ENCODE measurements around the gene AURKAIP1.
"Not testable (repeated sequence)": the region's sequence is repeated elsewhere in the genome, so short reads cannot be mapped to it uniquely, and the experiment has no call there.

Gene AURKAIP1

DNA sequence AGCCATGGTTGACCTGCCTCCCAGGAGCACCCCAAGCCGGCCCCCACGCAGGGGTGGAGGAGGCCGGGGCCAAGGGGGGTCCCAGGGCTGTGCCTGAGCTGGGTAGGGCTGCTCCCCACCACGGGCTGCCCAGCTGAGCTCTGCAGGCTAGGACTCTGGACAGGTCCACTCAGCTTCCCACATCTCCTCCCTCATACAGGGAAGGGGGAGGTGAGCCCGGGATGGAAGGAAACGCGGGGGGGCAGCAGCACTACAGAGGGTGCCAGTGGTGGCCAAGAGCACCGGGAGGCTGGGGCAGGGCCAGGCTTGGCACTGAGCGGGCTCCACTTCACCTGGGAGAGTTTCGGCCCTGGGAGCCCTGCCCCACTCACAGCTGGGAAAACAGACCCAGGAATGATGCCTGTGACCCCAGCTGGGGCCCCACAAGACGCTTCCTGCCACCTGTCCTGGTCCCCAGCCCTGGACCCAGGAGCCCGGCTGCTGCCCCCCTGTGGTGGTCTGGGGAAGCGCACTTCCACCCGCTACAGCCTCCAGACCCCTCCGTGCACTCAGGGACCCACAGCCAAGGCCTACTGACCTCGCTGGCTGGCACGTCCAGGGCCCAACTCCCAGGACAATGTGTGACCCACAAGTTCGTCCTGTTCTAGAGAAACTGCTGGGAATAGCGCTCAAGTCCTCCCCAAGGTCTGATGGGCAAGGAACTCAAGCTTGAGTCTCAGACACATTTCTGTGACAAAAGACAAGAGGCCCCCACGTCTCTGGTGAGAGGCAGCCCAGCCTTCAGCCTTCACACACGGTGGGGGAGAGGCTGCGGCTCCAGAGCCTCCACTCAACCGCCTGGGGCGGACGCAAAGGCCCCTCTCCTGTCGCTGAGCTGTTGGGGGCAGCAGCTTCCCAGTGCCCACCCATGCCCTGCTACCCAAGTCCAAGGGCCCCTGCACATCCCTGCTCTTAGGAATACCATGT, 3.0 kb downstream of the AURKAIP1 start:
- no peak for TF ChIP-seq JUND (IDR thresholded peaks at IDR 0.05; ENCODE audit: low read depth)
- peak in 1 of 2 experiments; percentile 60 for DNase-seq (ENCODE audit: low read depth in 1 of 2, low spot score in 1 of 2)
- in situ Hi-C loops (cut with HindIII; ENCODE audit: low pct_unique_long_range_greater_than_20kb, low sequenced_read_pairs) = no loop called here

DNA sequence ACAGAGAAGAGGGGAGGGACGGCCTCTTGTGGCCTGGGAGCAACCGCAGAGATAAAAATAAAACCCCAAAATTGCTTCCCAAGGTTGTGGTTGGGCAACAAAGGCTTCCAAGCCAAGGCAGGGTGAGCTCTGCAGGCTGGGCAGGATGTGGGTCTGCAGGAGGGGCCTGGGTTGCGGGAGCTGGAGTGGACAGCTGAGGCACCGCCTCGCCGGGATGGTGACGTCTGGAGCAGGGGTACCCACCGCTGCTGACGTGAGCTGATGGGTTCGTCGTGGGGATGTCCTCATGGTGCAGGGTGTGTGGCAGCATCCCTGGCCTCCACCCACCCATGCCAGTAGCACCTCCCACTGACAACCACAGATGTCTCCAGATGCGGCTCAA, 3.7 kb downstream of the AURKAIP1 start:
- no peak for DNase-seq (ENCODE audit: low read depth in 1 of 2, low spot score in 1 of 2)
- no peak for TF ChIP-seq JUND (IDR thresholded peaks at IDR 0.05; ENCODE audit: low read depth)
- in situ Hi-C loops (cut with HindIII; ENCODE audit: low pct_unique_long_range_greater_than_20kb, low sequenced_read_pairs) = no loop called here

DNA sequence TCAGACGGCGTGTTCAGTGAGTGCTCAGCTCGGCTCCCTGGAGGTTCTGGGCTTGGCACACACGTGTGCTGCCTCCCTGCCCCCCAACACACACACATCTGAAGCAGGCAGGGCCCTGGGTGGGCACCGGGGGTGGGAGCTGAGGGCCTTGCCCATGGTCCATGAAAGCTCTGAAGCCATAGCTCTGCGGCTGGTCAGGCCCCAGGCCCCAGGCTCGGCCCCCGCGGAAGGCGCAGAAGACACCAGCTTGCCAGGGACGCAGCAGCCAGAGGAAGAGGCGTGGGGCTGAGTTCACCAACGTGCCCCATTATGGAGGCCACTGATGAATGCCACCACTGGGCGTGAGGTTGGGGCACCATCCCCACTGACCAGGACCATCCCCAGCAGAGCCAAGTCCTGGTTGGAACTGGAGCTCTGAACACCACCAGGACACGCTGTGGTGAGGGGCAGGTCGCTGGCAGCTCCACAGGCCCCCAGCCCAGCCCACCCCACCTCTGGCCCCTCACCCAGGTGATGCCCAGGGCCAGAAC, 4.2 kb downstream of the AURKAIP1 start:
- TF ChIP-seq JUND (IDR thresholded peaks at IDR 0.05; ENCODE audit: low read depth) = no peak
- in situ Hi-C loops (cut with HindIII; ENCODE audit: low pct_unique_long_range_greater_than_20kb, low sequenced_read_pairs) = no loop called here
- no peak for DNase-seq (ENCODE audit: low read depth in 1 of 2, low spot score in 1 of 2)

DNA sequence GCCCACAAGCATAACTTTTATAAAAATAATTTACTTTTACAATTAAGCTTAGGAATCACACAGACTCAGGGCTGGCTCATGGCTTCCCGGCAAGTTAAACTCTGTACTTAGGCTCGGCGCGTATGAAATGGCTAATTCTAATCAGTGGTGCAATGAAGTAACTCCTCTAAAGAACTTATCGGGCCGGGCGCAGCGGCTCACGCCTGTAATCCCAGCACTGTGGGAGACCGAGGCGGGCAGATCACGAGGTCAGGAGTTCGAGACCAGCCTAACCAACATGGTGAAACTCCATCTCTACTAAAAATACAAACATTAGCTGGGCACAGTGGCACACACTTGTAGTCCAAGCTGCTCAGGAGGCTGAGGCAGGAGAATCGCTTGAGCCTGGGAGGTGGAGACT, 4.9 kb downstream of the AURKAIP1 start:
- in situ Hi-C loops (cut with HindIII; ENCODE audit: low pct_unique_long_range_greater_than_20kb, low sequenced_read_pairs); DNase-seq (ENCODE audit: low read depth in 1 of 2, low spot score in 1 of 2): not testable (repeated sequence)

DNA sequence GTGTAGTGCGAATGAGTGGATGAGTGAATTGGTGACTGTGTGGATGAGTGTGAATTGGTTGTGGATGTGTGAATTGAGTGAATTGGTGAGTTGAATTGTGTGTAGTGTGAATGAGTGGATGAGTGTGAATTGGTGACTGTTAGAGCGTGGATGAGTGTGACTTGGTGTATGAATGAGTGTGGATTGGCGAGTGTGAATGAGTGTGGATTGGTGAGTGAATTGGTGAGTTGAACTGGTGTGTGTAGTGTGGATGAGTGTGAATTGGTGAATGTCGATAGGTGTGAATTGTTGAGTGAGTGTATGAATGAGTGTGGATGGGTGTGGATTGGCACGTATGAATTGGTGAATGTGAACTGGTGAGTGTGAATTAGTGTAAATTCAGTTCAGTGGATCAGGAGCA, 7.7 kb downstream of the AURKAIP1 start:
- no peak for DNase-seq (ENCODE audit: low read depth in 1 of 2, low spot score in 1 of 2)
- in situ Hi-C loops (cut with HindIII; ENCODE audit: low pct_unique_long_range_greater_than_20kb, low sequenced_read_pairs) = no loop called here
- TF ChIP-seq JUND (IDR thresholded peaks at IDR 0.05; ENCODE audit: low read depth) = no peak

DNA sequence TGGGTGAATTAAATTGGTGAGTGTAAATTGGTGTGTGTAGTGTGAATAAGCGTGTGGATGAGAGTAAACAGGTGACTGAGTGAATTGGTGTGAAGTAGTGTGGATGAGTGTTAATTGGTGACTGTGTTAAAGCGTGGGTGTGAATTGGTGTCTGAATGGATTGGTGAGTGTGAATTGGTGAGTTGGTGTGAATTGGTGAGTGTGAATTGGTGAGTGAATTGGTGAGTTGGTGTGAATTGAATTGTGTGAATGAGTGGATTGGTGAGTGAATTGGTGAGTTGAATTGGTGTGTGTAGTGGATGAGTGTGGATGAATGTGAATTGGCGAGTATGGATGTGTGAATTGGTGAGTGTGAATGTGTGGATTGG, 8.3 kb downstream of the AURKAIP1 start:
- in situ Hi-C loops (cut with HindIII; ENCODE audit: low pct_unique_long_range_greater_than_20kb, low sequenced_read_pairs) = no loop called here
- TF ChIP-seq JUND (IDR thresholded peaks at IDR 0.05; ENCODE audit: low read depth) = no peak
- DNase-seq (ENCODE audit: low read depth in 1 of 2, low spot score in 1 of 2) = no peak

DNA sequence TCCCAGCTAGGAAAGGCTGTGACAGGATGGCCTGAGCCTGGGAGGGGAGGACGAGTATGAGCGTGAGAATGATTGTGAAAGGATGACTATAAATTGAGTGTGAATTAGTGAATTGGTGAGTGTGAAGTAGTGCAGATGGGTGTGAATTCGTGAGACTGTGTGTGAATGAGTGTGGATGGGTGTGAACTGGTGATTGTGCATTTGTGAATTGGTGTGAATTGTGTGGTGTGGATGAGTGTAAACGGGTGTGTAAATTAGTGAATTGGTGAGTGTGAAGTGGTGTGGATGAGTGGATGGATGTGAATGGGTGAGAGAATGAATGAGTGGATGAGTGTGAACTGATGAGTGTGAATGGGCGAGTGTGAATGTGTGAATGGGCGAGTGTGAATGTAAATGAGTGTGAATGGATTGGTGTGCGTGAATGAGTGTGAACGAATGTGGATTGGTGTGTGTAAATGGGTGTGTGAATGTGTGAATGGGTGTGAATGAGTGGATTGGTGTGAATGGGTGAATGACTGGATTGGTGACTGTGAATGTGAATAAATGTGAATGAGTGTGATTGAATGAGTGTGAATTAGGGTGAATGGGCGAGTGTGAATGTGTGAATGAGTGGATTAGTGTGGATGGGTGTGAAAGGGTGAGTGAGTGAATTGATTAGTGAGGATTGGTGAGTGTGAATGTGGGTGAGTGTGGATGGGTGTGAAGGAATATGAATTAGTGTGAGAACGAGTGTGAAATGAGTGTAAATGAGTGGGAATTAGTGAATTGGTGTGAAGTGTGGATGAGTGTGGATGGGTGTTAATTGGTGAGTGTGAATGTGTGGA, 8.9 kb downstream of the AURKAIP1 start:
- no peak for TF ChIP-seq JUND (IDR thresholded peaks at IDR 0.05; ENCODE audit: low read depth)
- in situ Hi-C loops (cut with HindIII; ENCODE audit: low pct_unique_long_range_greater_than_20kb, low sequenced_read_pairs) = no loop called here
- DNase-seq (ENCODE audit: low read depth in 1 of 2, low spot score in 1 of 2) = no peak

DNA sequence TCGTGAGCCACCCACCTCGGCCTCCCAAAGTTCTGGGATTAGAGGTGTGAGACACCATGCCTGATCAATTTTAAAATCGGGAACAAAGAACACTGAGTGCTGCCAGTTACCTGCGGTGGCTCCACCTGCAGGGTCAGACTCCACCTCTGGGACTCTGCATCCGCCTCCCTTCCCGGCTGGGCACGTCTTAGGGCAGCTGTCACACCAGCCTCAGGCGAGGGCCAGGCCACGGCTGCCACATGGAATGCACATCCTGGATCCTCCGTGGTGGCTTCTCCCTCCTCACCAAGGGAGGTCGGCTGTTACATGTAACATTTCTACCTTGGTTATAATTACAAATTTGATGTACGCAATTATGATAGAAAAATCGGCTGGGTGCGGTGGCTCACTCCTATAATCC, 10.7 kb downstream of the AURKAIP1 start:
- peak; percentile 55 to 93 for DNase-seq (ENCODE audit: low read depth in 1 of 2, low spot score in 1 of 2)
- in situ Hi-C loops (cut with HindIII; ENCODE audit: low pct_unique_long_range_greater_than_20kb, low sequenced_read_pairs) = no loop called here
- no peak for TF ChIP-seq JUND (IDR thresholded peaks at IDR 0.05; ENCODE audit: low read depth)

DNA sequence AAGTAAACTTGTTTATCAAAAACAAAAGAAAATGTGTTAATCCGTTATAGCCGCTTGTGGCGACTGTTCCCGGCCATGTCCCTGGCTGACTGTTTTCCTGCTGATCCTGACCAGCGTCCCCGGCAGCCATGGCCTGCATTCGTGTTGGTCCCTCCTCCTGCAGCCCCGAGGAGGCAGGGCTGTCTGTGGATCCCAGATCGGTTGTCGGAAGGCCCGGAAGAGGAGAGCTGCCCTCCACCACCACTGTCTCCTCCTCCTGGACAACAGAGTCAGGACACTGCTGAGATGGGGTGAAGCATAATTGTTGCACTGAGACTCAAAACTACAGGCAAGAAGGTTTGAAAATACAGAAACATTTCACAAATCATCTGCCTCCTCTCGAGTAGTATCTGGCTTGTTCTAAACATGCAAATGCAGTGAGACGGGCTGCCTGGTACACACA, 13.0 kb downstream of the AURKAIP1 start:
- no peak for TF ChIP-seq JUND (IDR thresholded peaks at IDR 0.05; ENCODE audit: low read depth)
- in situ Hi-C loops (cut with HindIII; ENCODE audit: low pct_unique_long_range_greater_than_20kb, low sequenced_read_pairs) = no loop called here
- DNase-seq (ENCODE audit: low read depth in 1 of 2, low spot score in 1 of 2) = peak in 1 of 2 experiments; percentile 38

DNA sequence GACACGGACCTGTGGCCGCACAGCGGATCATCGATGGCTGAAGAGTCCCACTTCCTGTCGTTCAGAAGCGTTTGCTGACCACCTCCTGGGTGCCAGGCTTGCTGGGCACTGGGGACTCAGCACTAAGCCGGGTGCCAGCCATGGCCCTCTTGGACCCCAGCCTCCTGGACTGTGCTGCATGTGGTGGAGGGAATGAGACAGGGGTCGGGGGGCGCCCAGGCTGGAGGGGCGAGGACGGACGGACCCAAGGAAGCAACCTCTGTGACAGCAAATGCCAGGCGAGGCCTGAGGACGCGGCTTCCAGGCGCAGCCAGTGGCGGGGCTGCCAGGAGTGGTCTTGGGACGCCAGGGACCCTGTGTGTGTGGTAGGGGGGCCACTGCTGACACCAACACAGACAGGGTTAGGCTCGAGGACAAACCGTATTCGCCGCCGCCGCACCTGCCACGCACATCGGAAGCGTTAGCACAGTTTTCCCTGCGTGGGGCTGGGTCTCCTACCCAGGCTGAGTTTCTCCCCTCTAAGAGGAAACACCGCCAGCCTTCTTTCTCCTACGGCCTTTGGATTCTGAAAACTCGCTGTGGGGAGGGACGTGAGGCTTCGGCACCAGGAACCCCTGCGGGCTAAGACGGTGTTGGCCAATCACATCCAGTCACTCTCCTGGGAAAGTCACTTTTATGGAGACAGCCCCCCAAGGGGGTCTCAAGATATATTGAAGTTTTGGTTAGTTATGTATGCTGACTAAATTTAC, 13.6 kb downstream of the AURKAIP1 start:
- no peak for DNase-seq (ENCODE audit: low read depth in 1 of 2, low spot score in 1 of 2)
- in situ Hi-C loops (cut with HindIII; ENCODE audit: low pct_unique_long_range_greater_than_20kb, low sequenced_read_pairs) = no loop called here
- no peak for TF ChIP-seq JUND (IDR thresholded peaks at IDR 0.05; ENCODE audit: low read depth)

DNA sequence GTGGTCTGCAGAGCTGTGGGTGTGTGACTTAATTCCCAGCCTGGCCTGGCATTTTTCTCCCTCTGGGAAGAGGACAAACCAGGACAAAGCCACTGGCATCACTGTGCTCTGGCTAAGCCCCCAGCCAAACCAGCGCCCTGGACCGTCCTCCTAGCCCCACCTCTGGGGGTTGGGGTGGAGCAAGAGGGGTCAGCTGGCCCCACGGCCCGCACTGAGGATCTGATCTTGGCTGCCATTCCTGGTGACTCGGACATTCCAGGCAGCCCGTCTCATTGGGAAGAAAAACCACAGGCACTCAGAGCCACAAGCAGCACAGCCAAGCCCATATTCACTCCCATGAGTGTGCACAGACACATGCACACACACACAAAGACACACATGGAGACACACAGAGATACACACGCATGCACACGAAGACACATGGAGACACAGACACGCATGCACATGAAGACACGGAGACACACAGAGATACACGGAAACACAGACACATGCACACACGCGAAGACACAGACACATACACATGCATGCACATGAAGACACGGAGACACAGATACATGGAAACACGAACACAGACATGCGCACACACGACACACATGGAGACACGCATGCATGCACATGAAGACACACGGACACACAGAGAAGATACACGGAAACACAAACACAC, 14.4 kb downstream of the AURKAIP1 start:
- in situ Hi-C loops (cut with HindIII; ENCODE audit: low pct_unique_long_range_greater_than_20kb, low sequenced_read_pairs) = no loop called here
- TF ChIP-seq JUND (IDR thresholded peaks at IDR 0.05; ENCODE audit: low read depth) = no peak
- DNase-seq (ENCODE audit: low read depth in 1 of 2, low spot score in 1 of 2) = peak; percentile 57 to 76
